OCI-LY3 (cell line): Measurements from ENCODE around the gene MMP7.

Experiments
- H2AFZ ChIP-seq: fragments of 200-600, 300-600 bp; shearing (Covaris generic); 2 replicates; pipeline ENCODE4 v1.6.0; 2014; ENCODE audit warnings: antibody characterized with exemption, low read depth, low read length
- H3K27ac ChIP-seq: fragments of 200-600, 300-600 bp; sonication (generic); 2 replicates; pipeline ENCODE4 v1.5.1; 2014; ENCODE audit warnings: mild to moderate bottlenecking, low read length, moderate library complexity, mixed read lengths
- H3K27me3 ChIP-seq: fragments of 200-600, 300-600 bp; sonication (generic); 2 replicates; pipeline ENCODE4 v1.6.1; 2014; ENCODE audit warnings: low read depth, low read length, mixed read lengths
- H3K36me3 ChIP-seq: fragments of 200-600, 300-600 bp; sonication (generic); replicated peaks from 2 replicates; pipeline ENCODE3; 2014; ENCODE audit warnings: low read depth, low read length, mixed read lengths
- H3K4me1 ChIP-seq: fragments of 300-600, 200-600 bp; sonication (generic); 2 replicates; pipeline ENCODE4 v1.6.1; 2014; ENCODE audit warnings: low read length, mixed read lengths
- H3K4me2 ChIP-seq: fragments of 200-600, 300-600 bp; sonication (generic); 2 replicates; pipeline ENCODE4 v1.6.1; 2014; ENCODE audit warnings: low read length, mixed read lengths
- H3K4me3 ChIP-seq: fragments of 300-600, 200-600 bp; sonication (generic); 2 replicates; pipeline ENCODE4 v1.5.1; 2014; ENCODE audit warnings: antibody characterized with exemption, mild to moderate bottlenecking, low read length, moderate library complexity
- H3K79me2 ChIP-seq: fragments of 300-600, 200-600 bp; shearing (Covaris generic); 2 replicates; pipeline ENCODE4 v1.6.1; 2014; ENCODE audit warnings: mild to moderate bottlenecking, low read length, mixed read lengths
- H3K9ac ChIP-seq: fragments of 300-600, 200-600 bp; shearing (Covaris generic); 2 replicates; pipeline ENCODE4 v1.6.0; 2014; ENCODE audit warnings: mild to moderate bottlenecking, low read length, moderate library complexity
- H3K9me3 ChIP-seq: fragments of 200-600, 300-600 bp; shearing (Covaris generic); 2 replicates; pipeline ENCODE4 v1.6.1; 2014; ENCODE audit warnings: low read length, mixed read lengths; ENCODE audit not compliant: insufficient read depth
- H4K20me1 ChIP-seq: fragments of 200-600, 300-600 bp; sonication (generic); 2 replicates; pipeline ENCODE4 v1.6.1; 2016; ENCODE audit warnings: low read length, mixed read lengths; ENCODE audit not compliant: insufficient read depth
- CTCF ChIP-seq: fragments of 200-600, 300-600 bp; sonication (generic); IDR thresholded peaks from 2 replicates; pipeline ENCODE4 v1.5.1; 2014; ENCODE audit warnings: antibody characterized with exemption, low read length, low read depth
- EZH2phosphoT487 ChIP-seq: fragments of 200-600 bp; shearing (Covaris generic); IDR thresholded peaks from 2 replicates; pipeline ENCODE4 v1.6.1; 2018; ENCODE audit warnings: antibody characterized with exemption, mixed run types, low read depth

Gene MMP7

GRCh38 chr11:102566112-102566511, 35.6 kb upstream of the MMP7 start:
- Histone ChIP-seq H3K27ac (no peak overlapping the region), H3K36me3 (no peaks in the 10 kb centered on the region), H3K4me2 (no peak overlapping the region), H3K9ac (no peak overlapping the region), H3K27me3 (no peaks in the 10 kb centered on the region), H3K9me3 (peaks cover 3% of the 10 kb centered on the region; the same call in 1 of the 2 replicates), H4K20me1 (no peaks in the 10 kb centered on the region), H2AFZ (no peak overlapping the region), H3K4me3 (no peak overlapping the region), H3K4me1 (peaks cover 25% of the 10 kb centered on the region), H3K79me2 (no peaks in the 10 kb centered on the region)
- no peak for TF ChIP-seq CTCF

- Histone ChIP-seq H3K4me1 (peaks cover 44% of the 10 kb centered on the region), H4K20me1 (no peaks in the 10 kb centered on the region), H3K27me3 (no peaks in the 10 kb centered on the region), H3K36me3 (no peaks in the 10 kb centered on the region), H3K27ac (peak overlapping the region; percentile 49), H3K79me2 (no peaks in the 10 kb centered on the region), H3K9me3 (peaks cover 3% of the 10 kb centered on the region; the same call in 1 of the 2 replicates), H2AFZ (no peak overlapping the region), H3K4me2 (peak overlapping the region; percentile 44), H3K9ac (no peak overlapping the region), H3K4me3 (no peak overlapping the region)
- TF ChIP-seq EZH2phosphoT487: no peak
- TF ChIP-seq CTCF: no peak
Measured at GRCh38 chr11:102564110-102564509, 33.6 kb upstream of the MMP7 start.

DNA sequence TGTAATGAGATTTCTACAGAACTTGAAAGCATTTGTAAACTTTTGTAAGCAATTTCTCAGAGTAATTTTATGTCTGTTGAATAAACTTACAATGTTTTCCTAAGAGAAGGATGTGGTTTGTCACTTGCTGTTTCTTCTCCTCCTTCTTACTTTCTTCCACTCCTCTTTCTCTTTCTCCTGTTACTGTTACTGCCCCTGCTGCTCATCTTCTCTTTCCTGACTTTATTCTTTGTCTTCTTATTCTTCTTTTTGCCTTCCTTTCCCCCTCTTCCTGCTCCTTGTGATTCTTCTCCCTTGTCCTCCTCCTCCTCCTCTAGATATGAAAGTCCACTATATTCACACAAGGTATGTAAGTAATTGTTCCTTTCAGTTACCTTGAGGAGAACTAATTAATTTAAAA, 31.1 kb upstream of the MMP7 start:
- H3K4me3 ChIP-seq: 0 out of 2 replicates have a peak overlapping the region, but pooled peaks have one; percentile 13
- H3K36me3 ChIP-seq: no peaks in the 10 kb centered on the region
- H2AFZ ChIP-seq: peak overlapping the region; percentile 39; the same call in 1 of the 2 replicates
- no peaks in the 10 kb centered on the region for H3K79me2 ChIP-seq
- H3K27me3 ChIP-seq: no peaks in the 10 kb centered on the region
- no peak for TF ChIP-seq EZH2phosphoT487
- no peak for TF ChIP-seq CTCF
- H3K4me1 ChIP-seq: peaks cover 45% of the 10 kb centered on the region
- H3K27ac ChIP-seq: 0 out of 2 replicates have a peak overlapping the region, but pooled peaks have one; percentile 17
- H4K20me1 ChIP-seq: no peaks in the 10 kb centered on the region
- H3K9ac ChIP-seq: no peak overlapping the region
- peak overlapping the region; percentile 68 for H3K4me2 ChIP-seq
- no peaks in the 10 kb centered on the region; the same call in 1 of the 2 replicates for H3K9me3 ChIP-seq

DNA sequence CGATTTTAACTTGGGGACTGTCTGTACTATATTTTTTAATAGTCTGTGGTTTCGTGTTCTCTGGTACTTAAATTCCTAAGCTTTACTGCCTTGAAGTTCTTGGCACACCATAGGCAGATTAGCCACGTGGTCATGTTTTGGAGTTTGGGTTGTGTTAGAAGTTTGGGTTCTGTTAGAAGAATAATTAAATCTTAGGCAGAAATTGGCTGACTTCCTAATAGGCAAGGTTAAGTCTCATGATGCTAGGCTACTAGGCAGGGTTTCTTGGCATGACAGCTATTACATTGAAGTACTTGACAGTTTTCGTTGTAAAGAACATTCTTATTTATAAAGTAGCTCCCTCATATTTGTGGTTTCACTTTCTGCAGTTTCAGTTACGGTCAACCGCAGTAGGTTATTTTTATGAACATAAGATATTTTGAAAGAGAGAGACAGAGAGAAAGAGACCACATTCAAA, 30.0 kb upstream of the MMP7 start:
- Histone ChIP-seq H3K9me3 (no peaks in the 10 kb centered on the region), H3K27ac (peak overlapping the region; percentile 57), H3K4me3 (peak overlapping the region; percentile 16), H3K36me3 (no peaks in the 10 kb centered on the region), H3K4me2 (peak overlapping the region; percentile 68), H2AFZ (no peak overlapping the region), H3K79me2 (no peaks in the 10 kb centered on the region), H3K27me3 (no peaks in the 10 kb centered on the region), H3K9ac (peak overlapping the region; percentile 22; the same call in 1 of the 2 replicates), H4K20me1 (no peaks in the 10 kb centered on the region), H3K4me1 (peaks cover 45% of the 10 kb centered on the region)
- no peak for TF ChIP-seq EZH2phosphoT487
- TF ChIP-seq CTCF: no peak
